RPMI7951 (cell line): ENCODE results near the gene SACM1L. TPM values are rescaled to one million over a fixed set of nuclear protein-coding genes. Genes with fewer than 3 reads are reported as not detected.

Experiments used
- DNase-seq: peaks from one replicate; pipeline ENCODE4 v3.0.0-alpha.2; 2012; ENCODE audit warnings: low read depth
- total RNA-seq: library from RNA; depleted of rRNA; stranded (reverse); fragments of >200 nt; shearing (Covaris generic); gene quantifications from 2 replicates; pipeline ENCODE4 v1.2.3, GENCODE V29; 2014; rRNA removed

SACM1L gene
- total RNA-seq, result 32.3 and 40.1 TPM in 2 replicates

DNA sequence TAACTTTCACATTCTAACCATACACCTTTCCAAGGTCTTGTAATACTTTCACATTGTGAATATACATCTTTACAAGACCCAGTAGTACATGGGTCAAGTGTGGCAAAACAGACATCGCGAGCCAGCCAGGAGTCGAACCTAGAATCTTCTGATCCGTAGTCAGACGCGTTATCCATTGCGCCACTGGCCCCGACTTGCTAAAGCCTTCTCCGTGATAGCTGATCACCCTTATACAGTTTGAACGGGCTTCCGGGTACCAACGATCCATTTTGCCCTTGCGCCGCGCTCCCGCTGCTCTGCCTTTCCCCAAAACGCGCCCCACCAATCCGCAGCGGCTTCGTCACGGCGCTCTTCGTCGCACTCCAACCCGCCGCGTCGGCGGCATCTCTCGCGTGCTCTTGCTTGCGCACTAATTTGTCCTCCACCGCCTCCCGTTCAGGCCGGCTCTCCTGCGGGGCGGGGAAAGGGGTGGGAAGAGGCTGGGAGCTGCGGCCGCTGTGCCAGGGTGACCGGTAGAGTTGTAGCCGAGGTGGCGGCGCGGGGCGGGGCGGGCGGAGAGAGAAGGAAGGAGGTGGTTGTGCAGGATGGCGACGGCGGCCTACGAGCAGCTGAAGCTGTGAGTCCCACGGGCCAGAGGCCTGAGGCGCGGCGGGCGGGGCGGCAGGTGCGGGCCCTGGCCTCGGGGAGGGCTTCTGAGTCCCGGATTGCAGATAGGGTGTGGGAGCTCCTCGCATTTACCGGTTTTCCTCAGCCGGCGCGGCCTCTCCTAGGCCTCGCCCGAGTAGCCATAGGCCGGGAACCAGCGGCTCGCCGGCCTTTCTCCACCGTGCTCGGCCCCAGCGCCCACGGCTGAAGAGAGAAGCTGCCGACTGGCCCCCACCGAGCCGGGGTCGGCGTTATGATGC, at the start of gene SACM1L:
SACM1L (plus strand) TSS at position 515 of the 905 bp plus-strand sequence; CDS start at position 585, 70 bp downstream.
- DNase-seq, result peak; percentile 99

DNA sequence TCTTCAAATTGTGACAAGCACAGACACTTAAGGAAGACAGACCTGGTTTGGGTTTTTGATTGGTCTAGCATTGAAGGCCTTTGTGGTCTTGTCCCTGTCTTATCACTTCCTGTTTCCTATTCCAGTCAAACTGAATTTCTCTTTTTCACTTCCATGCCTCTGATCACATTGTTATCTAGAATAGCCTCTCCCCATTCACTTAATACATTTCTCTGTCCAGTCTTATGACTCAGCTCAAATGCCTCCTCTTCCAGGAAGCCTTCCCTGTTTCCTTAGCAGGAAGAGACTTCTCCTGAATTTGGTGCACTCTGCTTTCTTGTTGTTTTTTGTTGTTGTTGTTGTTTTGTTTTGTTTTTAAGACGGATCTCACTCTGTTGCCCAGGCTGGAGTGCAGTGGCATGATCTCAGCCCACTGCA, 49.1 kb upstream of the SACM1L start:
- no peak for DNase-seq

DNA sequence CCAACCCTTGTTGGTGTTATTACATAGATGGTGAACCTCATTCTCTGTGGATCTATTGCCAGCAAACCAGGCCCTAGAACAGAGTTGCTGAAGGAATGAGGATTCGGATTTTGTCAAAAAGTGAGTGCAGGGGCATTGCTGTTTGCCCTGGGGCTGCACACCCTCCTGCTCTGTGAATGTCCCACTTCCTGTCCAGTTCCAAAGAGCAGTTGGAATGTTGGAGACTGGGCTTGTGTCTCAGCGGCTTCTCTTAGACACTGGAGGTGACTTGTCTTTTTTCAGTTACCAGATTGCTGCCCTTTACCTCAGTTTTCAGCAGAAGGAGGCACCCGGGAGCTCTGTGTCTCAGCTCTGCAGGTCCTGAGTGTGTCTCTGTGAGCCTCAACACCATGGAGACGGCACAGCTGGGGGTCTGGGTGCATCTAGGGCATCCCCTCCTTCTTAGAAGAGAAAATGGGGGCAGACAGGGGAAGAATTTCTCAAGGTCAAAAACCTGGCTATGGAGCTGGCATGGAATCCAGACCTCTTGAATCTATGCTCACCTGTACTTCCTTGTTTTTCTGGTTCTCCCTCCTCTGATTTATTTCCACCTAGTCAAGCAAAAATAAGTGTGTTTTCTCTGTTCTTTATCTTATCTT, 48.4 kb upstream of the SACM1L start:
- no peak for DNase-seq

- DNase-seq, result no peak
Measured at GRCh38 chr3:45641756-45642155, 47.4 kb upstream of the SACM1L start.

- peak; percentile 76 for DNase-seq
Measured at GRCh38 chr3:45642731-45643152, 46.5 kb upstream of the SACM1L start.

- DNase-seq, result peak; percentile 46
Measured at GRCh38 chr3:45644063-45644790, 45.0 kb upstream of the SACM1L start.

- peak; percentile 85 for DNase-seq
Measured at GRCh38 chr3:45644791-45645201, 44.4 kb upstream of the SACM1L start.

GRCh38 chr3:45646051-45646585, 43.1 kb upstream of the SACM1L start:
- DNase-seq, result peak; percentile 78

DNA sequence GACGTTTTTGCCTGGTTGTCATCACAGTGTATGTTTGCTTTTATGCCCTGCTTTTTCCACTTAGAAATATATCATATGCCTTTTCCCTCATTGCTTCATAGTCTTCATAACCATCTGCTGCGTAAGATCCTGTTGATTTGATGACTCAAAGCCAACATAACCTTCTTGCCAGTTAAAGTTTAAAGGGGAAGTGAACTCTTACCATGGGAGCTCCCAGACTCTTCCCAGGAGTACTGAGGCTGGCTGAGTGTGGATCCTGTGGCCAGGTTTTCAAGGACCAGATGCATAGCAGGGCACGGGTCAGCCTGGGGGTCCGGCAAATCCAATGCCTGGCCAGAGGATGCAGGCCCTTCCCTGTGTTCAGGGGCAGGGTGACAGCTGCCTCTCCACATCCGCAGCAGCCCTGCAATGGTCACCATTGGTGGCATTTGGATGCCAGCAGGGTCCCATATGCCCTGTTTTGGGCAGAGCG, 42.0 kb upstream of the SACM1L start:
- peak; percentile 83 for DNase-seq

DNA sequence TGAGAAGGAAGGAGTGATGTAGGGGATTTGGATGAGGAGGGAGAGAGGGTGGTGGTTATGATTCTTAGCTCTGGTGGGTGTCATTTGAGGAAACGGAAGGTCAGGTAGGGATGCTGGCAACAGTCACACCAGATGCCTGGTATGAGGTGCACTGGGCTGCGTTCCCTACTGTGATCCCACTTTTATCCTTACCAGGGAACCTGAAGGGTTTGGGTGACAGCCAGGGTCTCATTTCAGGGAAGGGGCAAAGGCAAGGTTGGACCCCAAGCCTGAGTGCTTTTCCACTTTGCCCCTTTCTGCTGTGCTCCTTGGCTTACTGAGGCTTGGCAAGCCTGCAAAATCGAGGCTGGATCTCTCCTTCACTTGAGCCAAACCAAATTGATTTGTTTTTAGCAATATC, 36.0 kb upstream of the SACM1L start:
- no peak for DNase-seq

- no peak for DNase-seq
Measured at GRCh38 chr3:45654397-45654944, 34.7 kb upstream of the SACM1L start.

DNA sequence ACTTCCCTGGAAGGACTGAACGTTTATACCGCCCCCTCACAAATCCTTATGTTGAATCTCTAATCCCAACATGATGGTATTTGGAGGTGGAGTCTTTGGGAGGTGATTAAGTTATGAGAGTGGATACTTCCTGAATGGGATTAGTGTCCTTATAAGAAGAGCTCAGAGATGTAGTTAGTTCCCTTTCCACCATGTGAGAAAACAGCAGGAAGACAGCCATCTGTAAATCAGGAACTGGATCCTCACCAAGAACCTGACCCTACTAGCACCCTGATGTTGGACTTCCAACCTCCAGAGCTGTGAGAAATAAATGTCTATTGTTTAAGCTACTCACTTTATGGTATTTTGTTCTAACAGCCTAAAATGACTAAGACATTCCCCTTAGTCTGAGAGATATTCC, 33.3 kb upstream of the SACM1L start:
- DNase-seq, result peak; percentile 39

- peak; percentile 93 for DNase-seq
Measured at GRCh38 chr3:45656575-45657363, 32.4 kb upstream of the SACM1L start.

DNA sequence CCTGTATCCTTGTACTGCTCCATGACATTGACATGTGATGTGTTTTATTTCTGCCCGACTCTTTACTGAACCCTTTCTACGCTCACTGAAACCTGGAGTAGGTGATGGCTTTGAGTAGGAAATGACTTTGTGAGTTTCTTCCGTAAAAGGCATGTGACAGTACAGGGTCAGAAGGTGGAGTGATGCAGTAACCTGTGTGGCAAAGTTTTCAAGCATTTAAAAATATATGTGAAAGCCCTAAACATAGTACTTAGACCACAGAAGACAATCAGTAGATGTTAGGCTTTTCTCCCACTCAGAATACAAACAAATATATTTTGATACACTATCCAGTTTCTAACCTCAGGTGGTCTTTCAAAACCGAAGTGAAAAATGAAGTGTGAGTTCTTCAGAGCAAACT, 31.3 kb upstream of the SACM1L start:
- no peak for DNase-seq

DNA sequence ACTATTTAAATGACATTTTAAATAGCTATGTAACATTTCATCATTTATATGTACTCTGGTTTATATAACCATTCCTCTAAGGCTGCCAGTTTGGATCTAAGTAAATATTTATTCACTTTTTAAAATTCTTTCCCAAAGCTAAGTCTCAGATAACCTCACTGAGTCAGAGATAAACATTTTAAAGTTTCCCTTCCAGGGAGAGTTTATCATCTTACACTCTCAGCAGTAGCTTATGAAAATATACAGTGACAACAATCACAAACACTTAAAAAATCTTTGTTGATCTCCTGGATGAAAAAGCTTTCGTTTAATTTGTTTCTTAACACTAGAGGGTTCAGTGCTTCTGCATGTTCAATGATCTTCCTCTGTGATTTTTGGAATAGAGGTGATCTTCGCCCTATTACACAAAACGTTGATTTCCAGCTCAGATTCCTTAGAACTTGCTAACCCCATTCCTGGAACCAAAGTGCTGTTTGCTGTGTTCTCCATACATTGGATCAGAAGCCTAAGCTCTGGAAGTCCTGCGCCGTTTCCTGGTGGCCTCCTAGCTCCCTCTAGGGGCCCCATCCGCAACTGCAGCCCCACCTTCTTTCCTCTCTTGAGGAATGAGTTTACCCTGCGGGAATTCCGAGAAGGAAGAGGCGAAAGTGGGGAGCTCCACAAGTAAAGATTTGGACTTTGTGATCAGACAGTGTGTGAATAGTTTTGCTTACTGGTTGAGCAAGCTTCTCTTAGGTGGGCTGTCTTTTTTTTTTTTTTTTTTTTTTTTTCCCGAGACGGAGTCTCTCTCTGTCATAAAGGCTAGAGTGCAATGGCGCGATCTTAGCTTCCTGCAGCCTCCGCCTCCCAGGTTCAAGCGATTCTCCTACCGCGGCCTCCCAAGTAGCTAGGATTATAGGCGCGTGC, 29.3 kb upstream of the SACM1L start:
- DNase-seq, result peak; percentile 67

DNA sequence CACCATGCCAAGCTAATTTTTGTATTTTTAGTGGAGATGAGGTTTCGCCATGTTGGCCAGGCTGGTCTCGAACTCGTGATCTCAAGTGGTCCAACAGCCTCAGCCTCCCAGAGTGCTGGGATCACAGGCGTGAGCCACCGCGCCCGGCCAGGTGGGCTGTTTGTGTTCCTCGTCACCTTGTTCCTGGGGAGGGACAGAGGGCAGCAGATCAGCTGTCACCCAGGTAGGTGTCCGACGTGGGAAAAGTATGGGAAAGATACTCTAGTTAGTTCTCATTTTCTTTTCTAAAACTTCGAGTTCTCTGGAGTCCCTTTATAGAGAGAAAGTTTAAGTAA, 28.7 kb upstream of the SACM1L start:
- no peak for DNase-seq

- no peak for DNase-seq
Measured at GRCh38 chr3:45664578-45664977, 24.6 kb upstream of the SACM1L start.

GRCh38 chr3:45665101-45665572, 24.1 kb upstream of the SACM1L start:
- DNase-seq, result peak; percentile 48

DNA sequence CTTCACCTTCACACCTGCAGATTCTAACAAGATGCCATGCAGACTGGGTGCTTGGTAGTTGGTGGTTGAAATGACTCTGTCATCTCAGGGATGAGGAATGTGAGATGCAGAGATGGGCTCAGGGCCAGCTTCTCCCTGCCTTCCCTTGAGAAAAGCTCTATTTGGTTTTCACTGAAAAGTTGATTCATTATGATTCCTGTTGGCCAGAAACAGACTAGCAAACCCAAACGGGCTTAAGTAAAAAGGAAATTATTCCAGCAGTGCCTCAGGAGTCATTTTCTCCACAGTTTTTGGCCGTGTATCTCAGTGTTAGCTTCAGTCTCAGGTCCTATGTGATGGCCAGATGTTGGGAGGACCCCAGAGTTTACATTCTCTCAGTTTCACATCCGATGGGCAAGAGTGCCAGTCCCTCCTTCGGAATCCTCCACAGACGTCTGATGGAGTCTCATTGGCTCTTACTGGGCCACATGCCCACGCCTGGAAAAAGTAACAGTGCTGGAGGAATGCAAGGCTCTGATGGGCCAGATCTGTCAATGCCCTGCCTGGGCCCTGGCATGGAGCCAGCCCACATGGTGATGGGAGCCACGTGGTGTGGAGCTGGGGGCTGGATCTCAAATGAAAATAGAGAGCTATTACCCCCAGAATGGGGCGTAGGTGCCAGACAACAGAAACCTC, 22.3 kb upstream of the SACM1L start:
- DNase-seq, result peak; percentile 71
